Endometrium (tissue), 2 donors: ENCODE results near the gene GNB5.
"Not testable (repeated sequence)": the region's sequence is repeated elsewhere in the genome, so short reads cannot be mapped to it uniquely, and the experiment has no call there.

Experiments used
- FAIRE-seq: peaks from 2 replicates; lab custom pipeline; 2012; peaks lifted over from hg19 to GRCh38; lab: Jason Lieb, UNC
- donor health status: control.
- donor health status: control.

GNB5 gene

DNA sequence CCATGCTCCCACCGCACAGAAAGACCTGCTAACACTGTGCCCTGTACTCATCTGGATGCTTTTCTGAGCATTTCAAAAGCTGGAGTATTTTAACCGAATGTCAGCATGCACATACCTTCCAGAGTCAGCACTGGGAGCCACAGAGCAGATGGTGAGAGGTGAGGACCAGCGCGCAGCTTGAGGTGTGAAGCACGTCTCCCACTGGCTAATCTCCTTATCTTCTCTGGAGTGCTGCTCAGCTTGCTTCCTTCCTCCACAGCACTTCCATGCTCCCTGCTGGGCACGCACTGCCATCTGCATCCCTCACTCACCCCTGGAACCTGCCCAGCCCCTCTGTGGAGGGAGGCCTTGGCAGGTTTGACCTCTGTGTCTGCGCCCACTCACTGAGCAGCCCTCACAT, at the start of gene GNB5:
Gene GNB5 (minus strand): TSS at position 186 of the 400 bp plus-strand sequence. CDS start 6,716 bp downstream, outside the sequence.
- no peak for FAIRE-seq

DNA sequence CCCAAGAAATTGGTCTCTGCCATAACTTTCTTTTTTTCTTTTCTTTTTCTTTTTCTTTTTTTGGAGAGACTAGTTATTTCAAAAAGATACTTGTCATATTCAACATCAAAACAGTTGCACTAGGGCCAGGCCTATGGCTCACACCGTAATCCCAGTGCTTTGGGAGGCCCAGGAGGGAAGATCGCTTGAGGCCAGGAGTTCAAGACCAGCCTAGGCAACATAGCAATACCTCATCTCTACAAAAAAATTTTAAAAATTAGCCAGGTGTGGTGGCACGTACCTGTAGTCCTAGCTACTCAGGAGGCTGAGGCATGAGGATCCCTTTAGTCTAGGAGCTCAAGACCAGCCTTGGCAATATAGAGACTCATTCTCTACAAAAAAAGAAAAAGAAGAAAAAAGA, 49.0 kb upstream of the GNB5 start:
- FAIRE-seq, result no peak

GRCh38 chr15:52238989-52239525, 47.9 kb upstream of the GNB5 start:
- not testable (repeated sequence) for FAIRE-seq

- no peak for FAIRE-seq
These were observed 47.0 kb upstream of the GNB5 start for GRCh38 chr15:52238149-52238548.

GRCh38 chr15:52236013-52236412, 44.8 kb upstream of the GNB5 start:
- FAIRE-seq, result no peak

DNA sequence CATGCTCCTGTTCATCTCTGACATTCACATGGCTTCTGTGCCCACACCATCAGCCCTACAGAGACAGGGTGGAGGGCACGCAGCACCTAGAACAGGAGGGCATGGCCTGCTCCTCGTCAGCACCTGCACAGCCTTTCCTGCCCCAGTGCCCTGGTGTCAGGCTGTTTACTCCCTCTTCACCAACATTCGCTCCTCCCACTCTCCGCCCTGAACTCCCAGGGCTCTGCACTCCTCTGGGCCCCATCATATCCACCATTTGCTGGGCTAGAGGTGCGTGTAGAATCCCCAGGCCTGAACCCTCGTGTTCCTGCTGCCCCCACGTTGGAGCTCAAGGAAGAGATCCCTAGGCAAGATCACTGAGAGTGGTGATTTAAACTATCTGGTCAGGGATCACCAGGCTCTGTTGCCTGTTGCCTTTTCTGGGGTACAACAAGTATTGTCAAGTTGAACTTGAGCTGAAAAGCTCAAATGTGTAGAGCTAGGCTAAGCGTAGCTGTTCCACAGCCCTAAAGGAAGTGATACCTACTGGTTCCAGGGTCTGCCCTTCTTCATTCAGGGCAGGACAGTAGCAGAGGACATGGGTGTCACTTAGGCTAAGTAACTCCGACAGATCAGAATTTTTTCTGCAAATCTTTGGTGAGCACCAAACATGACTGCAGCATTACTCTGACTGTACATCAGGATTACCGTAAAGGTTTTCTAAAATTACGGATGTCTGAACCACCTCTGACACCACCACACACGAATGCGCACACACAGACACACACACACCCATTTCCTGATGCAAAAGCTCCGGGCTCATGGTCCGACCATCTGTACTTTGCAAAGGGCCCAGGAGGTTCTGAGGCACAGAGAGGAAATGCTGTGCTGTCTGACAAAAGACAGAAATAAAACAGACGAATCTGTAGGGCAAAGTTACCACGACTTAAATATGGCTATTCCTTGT, 43.7 kb upstream of the GNB5 start:
- no peak for FAIRE-seq

DNA sequence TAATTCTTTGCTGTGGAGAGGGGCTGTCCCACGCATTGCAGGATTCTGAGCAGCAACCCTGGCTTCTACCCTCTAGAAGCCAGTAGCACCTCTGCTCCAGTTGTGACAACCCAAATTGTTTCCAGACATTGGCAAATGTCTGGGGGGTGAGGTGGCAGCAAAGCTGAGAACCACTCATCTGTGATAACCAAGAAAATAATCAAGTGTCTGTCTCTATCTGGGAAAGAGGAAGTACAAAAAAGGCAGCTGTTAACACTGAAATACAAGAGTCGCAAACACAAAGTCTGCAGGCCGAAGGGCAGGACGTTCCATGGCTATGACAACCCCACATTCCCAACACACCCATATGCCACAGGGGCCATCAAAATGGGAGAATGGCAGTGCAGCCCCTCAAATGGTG, 42.2 kb upstream of the GNB5 start:
- FAIRE-seq, result no peak

DNA sequence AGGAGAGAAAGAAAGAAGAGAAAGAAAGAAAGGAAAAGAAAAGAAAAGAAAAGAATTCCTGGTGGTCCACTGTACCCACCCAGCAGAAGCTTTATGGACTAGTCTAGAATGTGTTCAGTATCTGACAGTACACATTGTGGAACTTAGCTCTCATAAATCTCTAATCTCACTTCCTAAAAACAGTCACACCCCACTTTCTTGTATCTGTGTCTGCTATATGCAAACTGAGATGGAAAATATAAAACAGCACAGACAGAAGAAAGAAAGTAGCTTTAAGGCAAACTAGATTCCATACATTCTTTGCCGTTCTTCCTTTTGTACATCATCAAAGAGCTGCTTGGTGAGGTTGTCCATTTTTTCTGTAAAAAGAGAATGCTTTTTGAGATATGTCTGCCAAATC, 41.1 kb upstream of the GNB5 start:
- FAIRE-seq, result no peak

- FAIRE-seq, result no peak
These were observed 38.9 kb upstream of the GNB5 start for GRCh38 chr15:52230073-52230472.

DNA sequence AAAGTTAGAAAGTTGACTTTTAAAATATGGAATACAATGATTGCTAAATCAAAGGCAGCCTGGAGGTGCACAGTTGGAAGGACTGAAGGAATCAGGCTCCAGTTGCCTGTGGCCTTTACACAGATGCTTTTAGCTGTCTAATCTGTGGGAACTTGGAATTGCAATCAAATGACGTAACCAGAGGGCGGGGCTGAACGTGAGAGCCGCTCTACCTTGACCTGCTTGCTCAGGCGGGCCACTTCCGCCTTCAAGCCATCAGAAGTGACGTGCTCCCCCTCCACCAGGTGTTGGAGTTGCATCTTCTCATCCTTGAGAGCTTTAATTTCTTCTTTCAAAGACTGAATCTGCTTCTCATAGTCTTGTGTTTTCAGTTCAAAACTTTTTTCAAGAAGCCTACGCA, 37.7 kb upstream of the GNB5 start:
- FAIRE-seq, result no peak

GRCh38 chr15:52227456-52227855, 36.3 kb upstream of the GNB5 start:
- FAIRE-seq, result no peak

GRCh38 chr15:52225230-52225629, 34.0 kb upstream of the GNB5 start:
- FAIRE-seq, result no peak

DNA sequence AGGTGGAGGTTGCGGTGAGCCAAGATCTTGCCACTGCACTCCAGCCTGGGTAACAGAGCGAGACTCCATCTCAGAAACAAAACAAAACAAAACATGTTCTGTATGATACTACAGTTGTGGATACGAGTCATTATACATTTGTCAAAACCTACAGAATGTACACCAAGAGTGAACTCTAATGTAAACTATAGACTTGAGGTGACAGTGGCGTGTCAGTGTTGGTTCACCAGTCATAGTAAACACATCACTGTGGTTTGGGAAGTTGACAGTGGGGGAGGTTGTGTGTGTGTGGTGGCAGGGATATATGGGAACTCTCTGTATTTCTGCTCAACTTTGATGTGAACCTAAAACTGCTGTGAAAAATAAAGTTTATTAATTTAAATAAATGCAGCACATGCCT, 33.0 kb upstream of the GNB5 start:
- FAIRE-seq, result no peak

DNA sequence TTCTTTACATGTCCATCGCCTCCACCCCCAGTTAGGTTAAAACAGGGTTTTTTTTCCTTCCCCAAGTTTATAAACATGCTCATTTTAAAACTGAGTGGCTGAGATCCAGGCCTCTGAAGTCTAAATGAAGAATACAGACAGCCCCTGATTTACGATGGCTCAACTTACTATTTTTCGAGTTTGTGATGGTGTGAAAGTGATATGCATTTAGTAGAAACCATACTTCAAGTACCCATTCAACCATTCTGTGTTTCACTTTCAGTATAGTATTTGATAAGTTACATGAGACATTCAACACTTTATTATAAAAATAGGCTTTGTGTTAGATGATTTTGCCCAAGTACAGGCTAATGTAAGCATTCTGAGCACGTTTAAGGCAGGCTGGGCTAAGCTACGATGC, 30.5 kb upstream of the GNB5 start:
- no peak for FAIRE-seq

- no peak for FAIRE-seq
These were observed 29.9 kb upstream of the GNB5 start for GRCh38 chr15:52220937-52221660.

GRCh38 chr15:52220251-52220650, 29.1 kb upstream of the GNB5 start:
- FAIRE-seq, result no peak

DNA sequence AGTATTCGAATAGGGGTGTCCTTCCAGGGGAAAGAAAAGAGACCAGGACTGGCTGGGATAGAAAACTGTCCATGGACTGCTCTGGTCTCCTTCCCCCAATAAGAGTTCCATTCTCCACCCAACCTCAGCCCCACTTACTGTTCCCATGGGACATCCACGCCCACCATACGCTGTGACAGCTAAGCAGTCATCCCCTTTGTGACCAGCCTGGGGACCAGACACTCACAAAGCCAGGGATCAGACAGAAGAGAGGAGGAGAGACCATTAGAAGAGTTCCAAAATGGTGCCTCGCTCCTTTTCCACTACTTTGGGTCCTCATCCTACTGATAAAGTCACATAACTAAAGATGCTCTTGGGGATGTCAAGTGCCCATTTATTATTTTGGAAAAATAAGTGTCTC, 27.6 kb upstream of the GNB5 start:
- FAIRE-seq, result no peak

- FAIRE-seq, result no peak
These were observed 27.2 kb upstream of the GNB5 start for GRCh38 chr15:52218371-52218770.

- no peak for FAIRE-seq
These were observed 26.0 kb upstream of the GNB5 start for GRCh38 chr15:52217186-52217585.

- FAIRE-seq, result no peak
These were observed 23.4 kb upstream of the GNB5 start for GRCh38 chr15:52214553-52214952.

DNA sequence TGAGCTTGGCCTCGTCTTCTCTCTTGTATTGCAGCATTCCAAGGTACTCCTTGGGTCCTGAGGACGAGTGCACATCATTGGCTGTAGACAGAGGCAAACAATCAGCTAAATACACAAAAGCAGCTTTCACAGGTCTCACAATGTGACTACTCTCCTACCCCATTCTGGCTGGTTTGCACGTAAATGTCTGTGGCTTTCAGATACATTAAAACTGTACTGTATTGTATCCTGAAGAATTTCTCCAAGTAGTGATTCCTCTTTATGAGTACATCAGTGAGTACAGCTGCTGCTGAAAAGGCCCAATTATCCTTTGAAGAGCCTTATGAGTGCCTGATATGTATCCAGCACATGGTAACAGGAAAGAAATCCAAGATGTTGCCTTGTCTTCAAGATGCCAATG, 22.0 kb upstream of the GNB5 start:
- no peak for FAIRE-seq

DNA sequence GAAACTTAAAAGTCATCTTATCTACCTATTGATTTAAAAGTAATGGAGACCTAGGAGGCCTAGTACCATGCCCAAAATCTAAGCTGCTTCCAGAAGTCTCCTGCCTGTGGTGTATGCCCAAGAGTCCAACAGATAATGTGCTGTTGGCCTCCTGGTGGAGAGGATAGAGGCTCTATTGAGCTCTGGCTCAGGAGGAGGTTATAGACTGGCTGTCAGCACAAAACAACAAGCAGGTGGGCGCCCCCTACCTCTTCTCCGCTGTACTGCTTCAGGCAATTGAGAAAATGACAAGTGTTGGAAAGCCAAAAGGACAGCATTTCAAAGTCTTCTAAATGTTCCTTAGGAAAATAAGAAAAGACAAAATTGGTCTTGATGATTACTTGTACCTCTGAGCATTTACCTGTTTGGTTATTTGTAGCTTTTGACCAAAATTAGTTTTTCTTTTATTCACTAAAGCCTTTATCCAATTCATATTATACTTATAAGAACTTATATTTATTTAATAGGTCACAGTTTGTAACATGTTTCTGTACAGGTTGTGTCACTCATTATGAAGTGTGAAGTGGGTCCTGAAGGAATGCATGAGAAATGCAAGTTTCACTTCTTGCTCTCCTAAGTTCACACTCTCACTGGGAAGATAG, 17.2 kb upstream of the GNB5 start:
- no peak for FAIRE-seq

- FAIRE-seq, result no peak
These were observed 16.0 kb upstream of the GNB5 start for GRCh38 chr15:52207191-52207590.
